H9 (cell line): Measurements from ENCODE around the gene UFSP2. TPM values are rescaled to one million over a fixed set of nuclear protein-coding genes. Genes with fewer than 3 reads are reported as not detected.

Source experiments
- DNase-seq: peaks from one replicate; pipeline ENCODE4 v3.0.0-alpha.2; 2017
- H2AFZ ChIP-seq: one replicate; pipeline ENCODE4 v1.6.1; 2013; ENCODE audit warnings: mild to moderate bottlenecking, low read length, control low read depth, moderate library complexity
- H2AK5ac ChIP-seq: 2 replicates; pipeline ENCODE4 v1.6.1; 2013; ENCODE audit warnings: low read length, control low read depth, mixed read lengths; ENCODE audit not compliant: insufficient read length
- H2BK120ac ChIP-seq: one replicate; pipeline ENCODE4 v1.6.1; 2013; ENCODE audit warnings: low read depth, mild to moderate bottlenecking, low read length, control low read depth, inconsistent platforms; ENCODE audit not compliant: poor library complexity, severe bottlenecking
- H2BK12ac ChIP-seq: 2 replicates; pipeline ENCODE4 v1.6.1; 2013; ENCODE audit warnings: low read length, control low read depth, mixed read lengths, low read depth; ENCODE audit not compliant: insufficient read length
- H2BK15ac ChIP-seq: 2 replicates; pipeline ENCODE4 v1.6.1; 2013; ENCODE audit warnings: low read depth, low read length, control low read depth
- H2BK20ac ChIP-seq: one replicate; pipeline ENCODE4 v1.6.1; 2013; ENCODE audit warnings: low read depth, mild to moderate bottlenecking, low read length, control low read depth, inconsistent platforms; ENCODE audit not compliant: poor library complexity, severe bottlenecking
- H2BK5ac ChIP-seq: 2 replicates; pipeline ENCODE4 v1.6.1; 2013; ENCODE audit warnings: low read length, control low read depth, mixed read lengths; ENCODE audit not compliant: insufficient read length
- H3K14ac ChIP-seq: 2 replicates; pipeline ENCODE4 v1.6.1; 2013; ENCODE audit warnings: low read length, control low read depth; ENCODE audit not compliant: insufficient read depth
- H3K18ac ChIP-seq: 2 replicates; pipeline ENCODE4 v1.6.1; 2013; ENCODE audit warnings: low read depth, mild to moderate bottlenecking, mixed read lengths, low read length, control low read depth; ENCODE audit not compliant: insufficient read length
- H3K23ac ChIP-seq: 2 replicates; pipeline ENCODE4 v1.6.1; 2013; ENCODE audit warnings: low read length, control low read depth, mixed read lengths, low read depth; ENCODE audit not compliant: insufficient read length
- H3K23me2 ChIP-seq: 2 replicates; pipeline ENCODE4 v1.6.1; 2013; ENCODE audit warnings: low read depth, mild to moderate bottlenecking, mixed read lengths, low read length, control low read depth; ENCODE audit not compliant: insufficient read length, poor library complexity, severe bottlenecking
- H3K27ac ChIP-seq: 2 replicates; pipeline ENCODE4 v1.5.1; 2013; ENCODE audit warnings: low read length, control low read depth, mixed read lengths, low read depth; ENCODE audit not compliant: insufficient read length
- H3K27me3 ChIP-seq: 2 replicates; pipeline ENCODE4 v1.6.1; 2013; ENCODE audit warnings: low read length, control low read depth, inconsistent platforms; ENCODE audit not compliant: insufficient read depth
- H3K4ac ChIP-seq: 2 replicates; pipeline ENCODE4 v1.6.1; 2013; ENCODE audit warnings: low read depth, mild to moderate bottlenecking, control low read depth, inconsistent platforms, low read length, moderate library complexity
- H3K4me1 ChIP-seq: 2 replicates; pipeline ENCODE4 v1.6.1; 2013; ENCODE audit warnings: low read length, control low read depth, inconsistent platforms; ENCODE audit not compliant: insufficient read depth
- H3K4me2 ChIP-seq: 2 replicates; pipeline ENCODE4 v1.6.1; 2013; ENCODE audit warnings: low read length, control low read depth, mixed read lengths; ENCODE audit not compliant: insufficient read length, insufficient read depth
- H3K56ac ChIP-seq: 2 replicates; pipeline ENCODE4 v1.6.1; 2013; ENCODE audit warnings: low read depth, mild to moderate bottlenecking, mixed read lengths, low read length, control low read depth; ENCODE audit not compliant: insufficient read length
- H3K79me1 ChIP-seq: 2 replicates; pipeline ENCODE4 v1.6.1; 2013; ENCODE audit warnings: low read depth, mild to moderate bottlenecking, moderate library complexity, low read length, control low read depth, inconsistent platforms; ENCODE audit not compliant: insufficient read depth, poor library complexity, severe bottlenecking
- H3K79me2 ChIP-seq: 2 replicates; pipeline ENCODE4 v1.6.1; 2013; ENCODE audit warnings: low read length, control low read depth, inconsistent platforms; ENCODE audit not compliant: insufficient read depth
- H3K9ac ChIP-seq: 2 replicates; pipeline ENCODE4 v1.6.1; 2013; ENCODE audit warnings: low read length, control low read depth, mixed read lengths; ENCODE audit not compliant: insufficient read length; ENCODE audit errors: extremely low read depth
- H3K9me3 ChIP-seq: one replicate; pipeline ENCODE4 v1.6.1; 2013; ENCODE audit warnings: low read depth, low read length, inconsistent platforms; ENCODE audit not compliant: control insufficient read depth
- H3T11ph ChIP-seq: one replicate; pipeline ENCODE4 v1.6.1; 2013; ENCODE audit warnings: mild to moderate bottlenecking, low read length, control low read depth, inconsistent platforms
- H4K20me1 ChIP-seq: one replicate; pipeline ENCODE4 v1.6.1; 2013; ENCODE audit not compliant: control insufficient read depth, insufficient read length, insufficient read depth
- H4K5ac ChIP-seq: 2 replicates; pipeline ENCODE4 v1.6.1; 2013; ENCODE audit warnings: low read depth, mild to moderate bottlenecking, mixed read lengths, low read length, control low read depth; ENCODE audit not compliant: insufficient read length
- H4K8ac ChIP-seq: replicated peaks from 2 replicates; pipeline ENCODE4 v1.6.1; 2013; ENCODE audit warnings: low read length, control low read depth, mixed read lengths, low read depth; ENCODE audit not compliant: insufficient read length
- H4K91ac ChIP-seq: 2 replicates; pipeline ENCODE4 v1.6.1; 2013; ENCODE audit warnings: low read depth, mild to moderate bottlenecking, moderate library complexity, mixed read lengths, low read length, control low read depth; ENCODE audit not compliant: insufficient read length
- H3K27ac Mint-ChIP-seq, 3 experiments: 2 replicates in 2 of 3; 3 replicates in 1 of 3; pipeline ENCODE4 v1.8.0; 2020 to 2021; ENCODE audit warnings: mixed read lengths in 3 of 3, mild to moderate bottlenecking in 1 of 3, moderate library complexity in 1 of 3
- H3K27me3 Mint-ChIP-seq: 2 replicates; pipeline ENCODE4 v1.8.0; 2021; ENCODE audit warnings: low read depth, mild to moderate bottlenecking, moderate library complexity, mixed read lengths
- H3K36me3 Mint-ChIP-seq, 3 experiments: 2 replicates in 2 of 3; 3 replicates in 1 of 3; pipeline ENCODE4 v1.8.0; 2020 to 2021; ENCODE audit warnings: low read depth in 3 of 3, mixed read lengths in 3 of 3; ENCODE audit not compliant: insufficient read depth in 1 of 3
- H3K4me1 Mint-ChIP-seq, 2 experiments: 2 replicates each; pipeline ENCODE4 v1.8.0; 2020; ENCODE audit warnings: mixed read lengths in 2 of 2
- H3K4me3 Mint-ChIP-seq, 2 experiments: 2 replicates in 1 of 2; 3 replicates in 1 of 2; pipeline ENCODE4 v1.8.0; 2020 to 2021; ENCODE audit warnings: mild to moderate bottlenecking in 2 of 2, mixed read lengths in 2 of 2, moderate library complexity in 1 of 2
- H3K9me3 Mint-ChIP-seq, 2 experiments: 2 replicates in 1 of 2; 3 replicates in 1 of 2; pipeline ENCODE4 v1.8.0; 2020; ENCODE audit warnings: mild to moderate bottlenecking in 2 of 2, mixed read lengths in 2 of 2, moderate library complexity in 1 of 2
- CTCF ChIP-seq: fragments of 200-600 bp; sonication (generic); conservative IDR thresholded peaks from 3 replicates; pipeline ENCODE4 v1.8.0; 2021; ENCODE audit warnings: antibody characterized with exemption, mild to moderate bottlenecking
- WGBS: extraction: QIAGEN DNeasy Blood & Tissue Kit; methylation state at CpG from one replicate; pipeline ENCODE4 v1.1.7; 2013; ENCODE audit warnings: missing lambda C conversion rate, low lambda C conversion rate, mixed read lengths; ENCODE audit not compliant: insufficient read length; ENCODE audit errors: extremely low coverage; 5-methylcytosine and 5-hydroxymethylcytosine counted together
- total RNA-seq: library from RNA; stranded (reverse); gene quantifications from 2 replicates; pipeline ENCODE4 v1.2.1, GENCODE V29; 2021

Gene UFSP2
- total RNA-seq, 1 experiment from 2014 or later: 41.1 TPM

GRCh38 chr4:185384930-185385331 lies 40.8 kb downstream of the UFSP2 start:
- H3K23me2 ChIP-seq: no peaks in the 10 kb centered on the region
- no peak overlapping the region for H4K91ac ChIP-seq
- no peak overlapping the region for H3K56ac ChIP-seq
- Mint-ChIP-seq H3K27me3 (no peaks in the 10 kb centered on the region), H3K4me1 (peaks cover 8 to 14% of the 10 kb centered on the region in 2 experiments), H3K27ac (no peak overlapping the region), H3K36me3 (peaks cover 3 to 13% (median 8%) of the 10 kb centered on the region in 3 experiments; a peak in 6 of 7 replicates), H3K9me3 (peaks cover 5 to 8% of the 10 kb centered on the region in 2 experiments; a peak in 4 of 5 replicates), H3K4me3 (no peak overlapping the region)
- H4K5ac ChIP-seq: no peak overlapping the region
- no CpG with 5 or more reads among the region's 10 CpGs for WGBS
- no peak overlapping the region for H3K23ac ChIP-seq
- H2AK5ac ChIP-seq: no peak overlapping the region
- no peak overlapping the region for H2BK5ac ChIP-seq
- H3K79me2 ChIP-seq: no peaks in the 10 kb centered on the region
- no peak overlapping the region for H3K4ac ChIP-seq
- DNase-seq: no peak
- no peak overlapping the region for H3K4me2 ChIP-seq
- no peaks in the 10 kb centered on the region for H3K9me3 ChIP-seq
- H3K79me1 ChIP-seq: no peaks in the 10 kb centered on the region
- H2BK20ac ChIP-seq: no peak overlapping the region
- no peak overlapping the region for H3K18ac ChIP-seq
- H3K9ac ChIP-seq: no peak overlapping the region
- H4K20me1 ChIP-seq: no peaks in the 10 kb centered on the region
- H3T11ph ChIP-seq: no peak overlapping the region
- no peaks in the 10 kb centered on the region for H3K4me1 ChIP-seq
- H2AFZ ChIP-seq: no peak overlapping the region
- H3K27me3 ChIP-seq: no peaks in the 10 kb centered on the region
- no peak overlapping the region for H2BK12ac ChIP-seq
- no peak for TF ChIP-seq CTCF
- no peak overlapping the region for H2BK120ac ChIP-seq
- H2BK15ac ChIP-seq: no peak overlapping the region
- H3K27ac ChIP-seq: no peak overlapping the region
- H3K14ac ChIP-seq: no peak overlapping the region
- H4K8ac ChIP-seq: no peak overlapping the region
